GM23338 (cell line): Measurements from ENCODE around the gene NME4. TPM values are rescaled to one million over a fixed set of nuclear protein-coding genes. Genes with fewer than 3 reads are reported as not detected.

ENCODE experiments used
- ATAC-seq: fragments of 200-7000 bp; cut with Tn5 transposase; 3 replicates; pipeline ENCODE4 v1.9.1; 2020
- DNase-seq: peaks from one replicate; pipeline ENCODE4 v3.0.0-alpha.2; 2015; ENCODE audit warnings: low spot score
- H2AFZ ChIP-seq: fragments of 200-600 bp; sonication (generic); 2 replicates; pipeline ENCODE4 v1.8.0; 2016; ENCODE audit warnings: antibody characterized with exemption, mild to moderate bottlenecking, moderate library complexity
- H3F3A ChIP-seq: fragments of 200-600 bp; sonication (generic); replicated peaks from 2 replicates; pipeline ENCODE4 v1.8.0; 2017; ENCODE audit warnings: antibody characterized with exemption, mixed run types, low read depth
- H3K27ac ChIP-seq: fragments of 200-600 bp; sonication (generic); 2 replicates; pipeline ENCODE4 v1.6.1; 2016; ENCODE audit warnings: low read depth
- H3K27me3 ChIP-seq: fragments of 200-600 bp; sonication (generic); 2 replicates; pipeline ENCODE4 v1.8.0; 2016; ENCODE audit warnings: mild to moderate bottlenecking, mixed run types, moderate library complexity; ENCODE audit not compliant: insufficient read depth
- H3K36me3 ChIP-seq: fragments of 200-600 bp; sonication (generic); 2 replicates; pipeline ENCODE4 v1.8.0; 2016; ENCODE audit warnings: mild to moderate bottlenecking; ENCODE audit not compliant: insufficient read depth
- H3K4me1 ChIP-seq: fragments of 200-600 bp; sonication (generic); 2 replicates; pipeline ENCODE4 v1.8.0; 2016; ENCODE audit warnings: mild to moderate bottlenecking, moderate library complexity; ENCODE audit not compliant: insufficient read depth
- H3K4me2 ChIP-seq: fragments of 200-600 bp; sonication (generic); 2 replicates; pipeline ENCODE4 v1.7.1; 2017; ENCODE audit warnings: mixed run types
- H3K4me3 ChIP-seq: fragments of 200-600 bp; sonication (generic); 2 replicates; pipeline ENCODE4 v1.6.1; 2016; ENCODE audit warnings: mixed run types
- H3K79me2 ChIP-seq: fragments of 200-600 bp; sonication (generic); replicated peaks from 2 replicates; pipeline ENCODE4 v1.8.0; 2017; ENCODE audit warnings: mild to moderate bottlenecking; ENCODE audit not compliant: insufficient read depth
- H3K9me2 ChIP-seq: fragments of 200-600 bp; sonication (generic); 2 replicates; pipeline ENCODE4 v1.8.0; 2017; ENCODE audit not compliant: insufficient read depth
- H4K20me1 ChIP-seq: fragments of 200-600 bp; sonication (generic); replicated peaks from 2 replicates; pipeline ENCODE4 v1.8.0; 2017; ENCODE audit warnings: mild to moderate bottlenecking; ENCODE audit not compliant: insufficient read depth
- H3K27ac Mint-ChIP-seq: 2 replicates; pipeline ENCODE4 v1.8.0; 2020; ENCODE audit warnings: inconsistent platforms, mild to moderate bottlenecking, moderate library complexity, mixed read lengths
- H3K27me3 Mint-ChIP-seq: 3 replicates; pipeline ENCODE4 v1.8.0; 2022; ENCODE audit warnings: low read depth, mild to moderate bottlenecking, moderate library complexity, mixed read lengths, inconsistent platforms; ENCODE audit not compliant: insufficient read depth, poor library complexity
- H3K36me3 Mint-ChIP-seq: 3 replicates; pipeline ENCODE4 v1.8.0; 2021; ENCODE audit warnings: low read depth, mild to moderate bottlenecking, inconsistent platforms, moderate library complexity, mixed read lengths
- H3K4me1 Mint-ChIP-seq: 3 replicates; pipeline ENCODE4 v1.8.0; 2020; ENCODE audit warnings: mild to moderate bottlenecking, inconsistent platforms, mixed read lengths
- H3K4me3 Mint-ChIP-seq: 3 replicates; pipeline ENCODE4 v1.8.0; 2021; ENCODE audit warnings: moderate library complexity, mild to moderate bottlenecking, inconsistent platforms, mixed read lengths
- H3K9me3 Mint-ChIP-seq: 3 replicates; pipeline ENCODE4 v1.8.0; 2020; ENCODE audit warnings: moderate library complexity, mild to moderate bottlenecking, inconsistent platforms, mixed read lengths
- CREB1 ChIP-seq: fragments of 250-450 bp; sonication (Bioruptor Pico); IDR thresholded peaks from 2 replicates; pipeline ENCODE4 v1.5.0; 2020; ENCODE audit warnings: low read depth, mild to moderate bottlenecking, moderate library complexity
- EZH2 ChIP-seq: fragments of 200-600 bp; sonication (generic); IDR thresholded peaks from one replicate; pipeline ENCODE4 v1.8.0; 2017; ENCODE audit warnings: antibody characterized with exemption, mild to moderate bottlenecking, low read depth; ENCODE audit not compliant: unreplicated experiment
- EZH2phosphoT487 ChIP-seq: fragments of 200-600 bp; sonication (generic); IDR thresholded peaks from one replicate; pipeline ENCODE4 v1.8.1; 2018; ENCODE audit warnings: antibody characterized with exemption; ENCODE audit not compliant: unreplicated experiment
- JUNB ChIP-seq: IDR thresholded peaks from one replicate; pipeline ENCODE4 v1.6.1; 2016; ENCODE audit warnings: antibody characterized with exemption; ENCODE audit not compliant: unreplicated experiment
- NANOG ChIP-seq: IDR thresholded peaks from 2 replicates; pipeline ENCODE4 v1.6.1; 2016; ENCODE audit warnings: antibody characterized with exemption, borderline replicate concordance
- POLR2AphosphoS5 ChIP-seq: IDR thresholded peaks from 2 replicates; pipeline ENCODE4 v1.6.1; 2016; ENCODE audit warnings: antibody characterized with exemption, low read depth
- STAT1 ChIP-seq: IDR thresholded peaks from one replicate; pipeline ENCODE4 v1.6.1; 2016; ENCODE audit warnings: antibody characterized with exemption; ENCODE audit not compliant: unreplicated experiment
- ZNF114 ChIP-seq: fragments of 250-450 bp; sonication (Bioruptor Pico); IDR thresholded peaks from 2 replicates; pipeline ENCODE4 v1.5.0; 2020; ENCODE audit warnings: mild to moderate bottlenecking, moderate library complexity
- ZNF331 ChIP-seq: fragments of 250-450 bp; sonication (Bioruptor Pico); IDR thresholded peaks from 2 replicates; pipeline ENCODE4 v1.5.0; 2020; ENCODE audit warnings: low read depth, mild to moderate bottlenecking, moderate library complexity
- polyA plus RNA-seq: library from polyadenylated mRNA; unstranded; fragments of >200 nt; fragmentation: Nextera tagmentation; extraction: Ambion mirVana; gene quantifications from 2 replicates; pipeline ENCODE4 v1.2.1, GENCODE V29; 2016
- total RNA-seq: library from RNA; depleted of rRNA; stranded (reverse); fragments of >200 nt; shearing (Covaris generic); gene quantifications from 2 replicates; pipeline ENCODE4 v1.2.3, GENCODE V29; 2014
- TF ChIP-seq, protein P1 (sequence below), 2 experiments: fragments of 200-600 bp in 1 of 2; sonication (generic) in 1 of 2; conservative IDR thresholded peaks; 2 replicates each; pipeline versions ENCODE4 v1.5.1 to v1.6.1; 2016 to 2017; ENCODE audit warnings: antibody characterized with exemption in 2 of 2, low read depth in 2 of 2, mild to moderate bottlenecking in 2 of 2, moderate library complexity in 1 of 2
- TF ChIP-seq, protein P2 (sequence below): IDR thresholded peaks from 2 replicates; pipeline ENCODE4 v1.6.1; 2016; ENCODE audit warnings: antibody characterized with exemption
- TF ChIP-seq, protein P3 (sequence below): IDR thresholded peaks from one replicate; pipeline ENCODE4 v1.6.1; 2018; ENCODE audit warnings: antibody characterized with exemption; ENCODE audit not compliant: unreplicated experiment

Gene NME4
- total and polyA plus RNA-seq, 2 experiments from 2014 or later = 249 to 511 TPM

DNA sequence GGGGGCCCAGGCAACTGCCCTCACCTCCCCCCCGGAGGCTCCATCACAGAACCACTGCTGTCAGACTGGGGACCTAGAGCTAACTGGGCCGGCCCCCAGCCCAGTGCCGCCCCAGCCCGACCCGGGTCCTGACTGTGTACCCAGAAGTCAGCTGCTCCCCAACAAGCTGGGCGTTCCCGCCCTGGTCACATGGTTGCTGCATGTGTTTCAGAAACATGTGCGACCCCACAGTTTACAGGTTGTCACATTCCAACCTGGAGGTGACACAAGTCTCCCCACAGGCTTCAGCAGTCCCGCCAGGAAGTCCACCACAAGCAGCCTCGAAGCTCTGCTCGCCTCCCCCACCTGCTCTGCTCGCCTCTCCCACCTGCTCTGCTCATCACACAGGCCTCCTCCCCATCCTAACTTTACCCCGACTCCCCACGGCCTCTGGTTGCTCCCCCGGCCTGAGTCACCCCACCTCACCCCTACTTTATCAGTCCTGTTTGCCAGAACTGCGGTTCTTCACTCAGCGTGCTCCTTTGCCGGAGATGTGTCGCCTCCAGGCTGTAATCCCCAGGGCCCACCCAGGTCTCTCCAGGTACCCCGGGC lies 27.6 kb upstream of the NME4 start:
- Mint-ChIP-seq H3K4me1 (peaks cover 12% of the 10 kb centered on the region; the same call in 1 of the 3 replicates), H3K9me3 (no peaks in the 10 kb centered on the region), H3K36me3 (peaks cover 20% of the 10 kb centered on the region), H3K27ac (no peak overlapping the region), H3K4me3 (peak overlapping the region; percentile 73), H3K27me3 (peaks cover 18% of the 10 kb centered on the region)
- no peaks in the 10 kb centered on the region for H3K9me2 ChIP-seq
- H3K4me3 ChIP-seq = peak overlapping the region; percentile 53
- H3K4me2 ChIP-seq = peak overlapping the region; percentile 84
- H3K36me3 ChIP-seq = peaks cover 4% of the 10 kb centered on the region; the same call in 1 of the 2 replicates
- ATAC-seq = no peak
- TF ChIP-seq ZNF331 (CRISPR knock-in tag) (no peak), STAT1 (no peak), POLR2AphosphoS5 (no peak), JUNB (no peak), NANOG (no peak)
- TF ChIP-seq, protein P1, sequence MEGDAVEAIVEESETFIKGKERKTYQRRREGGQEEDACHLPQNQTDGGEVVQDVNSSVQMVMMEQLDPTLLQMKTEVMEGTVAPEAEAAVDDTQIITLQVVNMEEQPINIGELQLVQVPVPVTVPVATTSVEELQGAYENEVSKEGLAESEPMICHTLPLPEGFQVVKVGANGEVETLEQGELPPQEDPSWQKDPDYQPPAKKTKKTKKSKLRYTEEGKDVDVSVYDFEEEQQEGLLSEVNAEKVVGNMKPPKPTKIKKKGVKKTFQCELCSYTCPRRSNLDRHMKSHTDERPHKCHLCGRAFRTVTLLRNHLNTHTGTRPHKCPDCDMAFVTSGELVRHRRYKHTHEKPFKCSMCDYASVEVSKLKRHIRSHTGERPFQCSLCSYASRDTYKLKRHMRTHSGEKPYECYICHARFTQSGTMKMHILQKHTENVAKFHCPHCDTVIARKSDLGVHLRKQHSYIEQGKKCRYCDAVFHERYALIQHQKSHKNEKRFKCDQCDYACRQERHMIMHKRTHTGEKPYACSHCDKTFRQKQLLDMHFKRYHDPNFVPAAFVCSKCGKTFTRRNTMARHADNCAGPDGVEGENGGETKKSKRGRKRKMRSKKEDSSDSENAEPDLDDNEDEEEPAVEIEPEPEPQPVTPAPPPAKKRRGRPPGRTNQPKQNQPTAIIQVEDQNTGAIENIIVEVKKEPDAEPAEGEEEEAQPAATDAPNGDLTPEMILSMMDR (conservative IDR thresholded peaks at IDR 0.05; ENCODE audit: low read depth in 2 of 2) = no peak
- TF ChIP-seq, protein P2, sequence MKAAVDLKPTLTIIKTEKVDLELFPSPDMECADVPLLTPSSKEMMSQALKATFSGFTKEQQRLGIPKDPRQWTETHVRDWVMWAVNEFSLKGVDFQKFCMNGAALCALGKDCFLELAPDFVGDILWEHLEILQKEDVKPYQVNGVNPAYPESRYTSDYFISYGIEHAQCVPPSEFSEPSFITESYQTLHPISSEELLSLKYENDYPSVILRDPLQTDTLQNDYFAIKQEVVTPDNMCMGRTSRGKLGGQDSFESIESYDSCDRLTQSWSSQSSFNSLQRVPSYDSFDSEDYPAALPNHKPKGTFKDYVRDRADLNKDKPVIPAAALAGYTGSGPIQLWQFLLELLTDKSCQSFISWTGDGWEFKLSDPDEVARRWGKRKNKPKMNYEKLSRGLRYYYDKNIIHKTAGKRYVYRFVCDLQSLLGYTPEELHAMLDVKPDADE = no peak
- no peak for DNase-seq
- H3K27me3 ChIP-seq = no peaks in the 10 kb centered on the region
- H3K79me2 ChIP-seq = no peaks in the 10 kb centered on the region; the same call in 1 of the 2 replicates
- H2AFZ ChIP-seq = no peak overlapping the region
- H3F3A ChIP-seq = peaks cover 4% of the 10 kb centered on the region
- H3K27ac ChIP-seq = no peak overlapping the region
- peaks cover 4% of the 10 kb centered on the region; the same call in 1 of the 2 replicates for H3K4me1 ChIP-seq
- no peaks in the 10 kb centered on the region; the same call in none of the 2 replicates for H4K20me1 ChIP-seq

DNA sequence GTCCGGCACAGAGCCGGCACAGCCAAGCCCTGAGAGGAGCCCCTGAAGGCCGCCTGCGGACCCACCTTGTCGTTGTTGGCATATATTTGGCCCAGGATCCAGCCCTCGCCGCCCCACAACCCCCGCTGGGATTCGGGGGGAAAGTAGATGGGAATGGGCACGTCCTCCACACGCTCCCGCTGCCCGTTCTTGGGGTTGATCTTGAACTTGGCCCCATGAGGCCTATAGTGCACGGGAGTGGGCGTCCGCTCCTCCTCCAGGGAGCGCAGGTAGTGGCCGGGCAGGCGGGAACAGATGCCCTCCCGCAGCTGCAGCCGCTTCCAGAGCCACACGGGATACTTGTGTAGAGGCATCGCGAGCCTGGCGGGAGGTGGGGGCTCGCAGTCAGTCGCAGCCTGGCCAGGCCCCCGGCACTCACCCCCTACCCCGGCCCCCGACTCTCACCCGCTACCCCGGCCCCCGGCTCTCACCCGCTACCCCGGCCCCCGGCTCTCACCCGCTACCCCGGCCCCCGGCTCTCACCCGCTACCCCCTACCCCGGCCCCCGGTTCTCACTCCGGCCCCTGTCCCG lies 27.0 kb upstream of the NME4 start:
- Mint-ChIP-seq H3K9me3 (no peaks in the 10 kb centered on the region), H3K27ac (no peak overlapping the region), H3K4me1 (peaks cover 12% of the 10 kb centered on the region; the same call in 1 of the 3 replicates), H3K4me3 (peak overlapping the region; percentile 73), H3K36me3 (peaks cover 20% of the 10 kb centered on the region), H3K27me3 (peaks cover 16% of the 10 kb centered on the region)
- H2AFZ ChIP-seq = no peak overlapping the region
- H3K27ac ChIP-seq = no peak overlapping the region
- no peaks in the 10 kb centered on the region; the same call in none of the 2 replicates for H4K20me1 ChIP-seq
- no peaks in the 10 kb centered on the region for H3K27me3 ChIP-seq
- peak; percentile 69 for ATAC-seq
- H3K4me3 ChIP-seq = peak overlapping the region; percentile 53
- H3K9me2 ChIP-seq = no peaks in the 10 kb centered on the region
- no peaks in the 10 kb centered on the region; the same call in 1 of the 2 replicates for H3K79me2 ChIP-seq
- H3K4me2 ChIP-seq = peak overlapping the region; percentile 84
- DNase-seq = peak; percentile 71
- H3F3A ChIP-seq = peaks cover 4% of the 10 kb centered on the region
- H3K4me1 ChIP-seq = peaks cover 4% of the 10 kb centered on the region; the same call in 1 of the 2 replicates
- peaks cover 4% of the 10 kb centered on the region; the same call in 1 of the 2 replicates for H3K36me3 ChIP-seq
- no peak for TF ChIP-seq POLR2AphosphoS5
- TF ChIP-seq ZNF331 (CRISPR knock-in tag) = no peak
- TF ChIP-seq, protein P3, sequence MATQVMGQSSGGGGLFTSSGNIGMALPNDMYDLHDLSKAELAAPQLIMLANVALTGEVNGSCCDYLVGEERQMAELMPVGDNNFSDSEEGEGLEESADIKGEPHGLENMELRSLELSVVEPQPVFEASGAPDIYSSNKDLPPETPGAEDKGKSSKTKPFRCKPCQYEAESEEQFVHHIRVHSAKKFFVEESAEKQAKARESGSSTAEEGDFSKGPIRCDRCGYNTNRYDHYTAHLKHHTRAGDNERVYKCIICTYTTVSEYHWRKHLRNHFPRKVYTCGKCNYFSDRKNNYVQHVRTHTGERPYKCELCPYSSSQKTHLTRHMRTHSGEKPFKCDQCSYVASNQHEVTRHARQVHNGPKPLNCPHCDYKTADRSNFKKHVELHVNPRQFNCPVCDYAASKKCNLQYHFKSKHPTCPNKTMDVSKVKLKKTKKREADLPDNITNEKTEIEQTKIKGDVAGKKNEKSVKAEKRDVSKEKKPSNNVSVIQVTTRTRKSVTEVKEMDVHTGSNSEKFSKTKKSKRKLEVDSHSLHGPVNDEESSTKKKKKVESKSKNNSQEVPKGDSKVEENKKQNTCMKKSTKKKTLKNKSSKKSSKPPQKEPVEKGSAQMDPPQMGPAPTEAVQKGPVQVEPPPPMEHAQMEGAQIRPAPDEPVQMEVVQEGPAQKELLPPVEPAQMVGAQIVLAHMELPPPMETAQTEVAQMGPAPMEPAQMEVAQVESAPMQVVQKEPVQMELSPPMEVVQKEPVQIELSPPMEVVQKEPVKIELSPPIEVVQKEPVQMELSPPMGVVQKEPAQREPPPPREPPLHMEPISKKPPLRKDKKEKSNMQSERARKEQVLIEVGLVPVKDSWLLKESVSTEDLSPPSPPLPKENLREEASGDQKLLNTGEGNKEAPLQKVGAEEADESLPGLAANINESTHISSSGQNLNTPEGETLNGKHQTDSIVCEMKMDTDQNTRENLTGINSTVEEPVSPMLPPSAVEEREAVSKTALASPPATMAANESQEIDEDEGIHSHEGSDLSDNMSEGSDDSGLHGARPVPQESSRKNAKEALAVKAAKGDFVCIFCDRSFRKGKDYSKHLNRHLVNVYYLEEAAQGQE = no peak
- TF ChIP-seq, protein P2 = no peak
- TF ChIP-seq EZH2 = no peak
- no peak for TF ChIP-seq ZNF114 (CRISPR knock-in tag)
- TF ChIP-seq EZH2phosphoT487 = no peak
- TF ChIP-seq, protein P1 (conservative IDR thresholded peaks at IDR 0.05; ENCODE audit: low read depth in 2 of 2) = no peak
- no peak for TF ChIP-seq CREB1
- no peak for TF ChIP-seq NANOG
